Posterior cingulate gyrus (tissue), 11 donors: ENCODE results near the gene TSPAN17.
"Not testable (repeated sequence)": the region's sequence is repeated elsewhere in the genome, so short reads cannot be mapped to it uniquely, and the experiment has no call there.

ENCODE experiments used
- DNase-seq, 10 donors: peaks; one replicate each; pipeline versions ENCODE4 v3.0.0 to v3.0.0-alpha.2; 2020 to 2021; ENCODE audit warnings: mixed read lengths in 3 of 10
- intact Hi-C: fragments of 100-400 bp; cut with DNase I; formaldehyde crosslinking; loops from one replicate; pipeline ENCODE4 v1.15.1; 2023

The TSPAN17 gene

GRCh38 chr5:176697267-176697933 lies 50.1 kb downstream of the TSPAN17 start:
- intact Hi-C loops, result no loop called here
- peak in 1 of 10 donors; percentile 68 for DNase-seq

- DNase-seq, result peak in 2 of 10 donors; percentile 30 to 69
- intact Hi-C loops, result no loop called here
These were observed 50.8 kb downstream of the TSPAN17 start for GRCh38 chr5:176697934-176698538.

GRCh38 chr5:176699446-176699845 lies 52.2 kb downstream of the TSPAN17 start:
- intact Hi-C loops, DNase-seq: not testable (repeated sequence)

GRCh38 chr5:176700239-176700847 lies 53.1 kb downstream of the TSPAN17 start:
- peak; percentile 27 to 96 (median 71) for DNase-seq
- intact Hi-C loops, result no loop called here

GRCh38 chr5:176702671-176703641 lies 55.7 kb downstream of the TSPAN17 start:
- DNase-seq, result peak in 2 of 10 donors; percentile 75 to 83
- intact Hi-C loops, result no loop called here

GRCh38 chr5:176703857-176704256 lies 56.6 kb downstream of the TSPAN17 start:
- intact Hi-C loops, result no loop called here
- peak in 2 of 10 donors; percentile 17 to 21 for DNase-seq

- DNase-seq, result peak in 1 of 10 donors; percentile 24
- intact Hi-C loops, result no loop called here
These were observed 57.1 kb downstream of the TSPAN17 start for GRCh38 chr5:176704355-176704754.

GRCh38 chr5:176704817-176705216 lies 57.5 kb downstream of the TSPAN17 start:
- peak in 2 of 10 donors; percentile 62 for DNase-seq
- intact Hi-C loops, result no loop called here
